Bronchial epithelial cell (primary cell): ENCODE results near the gene EMX2. TPM values are rescaled to one million over a fixed set of nuclear protein-coding genes. Genes with fewer than 3 reads are reported as not detected.

Experiments
- DNase-seq: peaks from one replicate; pipeline ENCODE4 v3.0.0-alpha.2; 2010; ENCODE audit warnings: low read depth
- FAIRE-seq: peaks from 2 replicates; lab custom pipeline; 2011; peaks lifted over from hg19 to GRCh38; lab: Jason Lieb, UNC
- H3K27me3 ChIP-seq: 2 replicates; pipeline ENCODE4 v1.5.1; 2011; ENCODE audit warnings: low read length; ENCODE audit not compliant: control insufficient read depth, insufficient read depth
- H3K36me3 ChIP-seq: 2 replicates; pipeline ENCODE4 v1.5.1; 2011; ENCODE audit warnings: low read length; ENCODE audit not compliant: control insufficient read depth, insufficient read depth
- H3K4me3 ChIP-seq: 2 replicates; pipeline ENCODE4 v1.5.1; 2011; ENCODE audit warnings: mild to moderate bottlenecking, low read depth, low read length, control low read depth
- CTCF ChIP-seq: IDR thresholded peaks from 2 replicates; pipeline ENCODE4 v1.5.1; 2011; ENCODE audit warnings: mild to moderate bottlenecking, moderate library complexity, low read length, control low read depth, inconsistent platforms; ENCODE audit not compliant: insufficient read depth, severe bottlenecking
- total RNA-seq: library from RNA; depleted of rRNA; stranded (reverse); fragments of >200 nt; gene quantifications from 2 replicates; pipeline ENCODE4 v1.2.1, GENCODE V29; 2014

EMX2 gene
- total RNA-seq: not detected in 2 replicates

GRCh38 chr10:117542706-117543224 lies at the start of gene EMX2:
TSS of gene EMX2 (plus strand) at chr10:117542746. CDS start at chr10:117543268, 522 bp downstream.
- FAIRE-seq: no peak
- Histone ChIP-seq H3K4me3 (no peak within 1 kb of the TSS), H3K27me3 (peaks cover 82% of the 10 kb centered on the region), H3K36me3 (no peaks in the 10 kb centered on the region)
- no peak for DNase-seq
- TF ChIP-seq CTCF: no peak

DNA sequence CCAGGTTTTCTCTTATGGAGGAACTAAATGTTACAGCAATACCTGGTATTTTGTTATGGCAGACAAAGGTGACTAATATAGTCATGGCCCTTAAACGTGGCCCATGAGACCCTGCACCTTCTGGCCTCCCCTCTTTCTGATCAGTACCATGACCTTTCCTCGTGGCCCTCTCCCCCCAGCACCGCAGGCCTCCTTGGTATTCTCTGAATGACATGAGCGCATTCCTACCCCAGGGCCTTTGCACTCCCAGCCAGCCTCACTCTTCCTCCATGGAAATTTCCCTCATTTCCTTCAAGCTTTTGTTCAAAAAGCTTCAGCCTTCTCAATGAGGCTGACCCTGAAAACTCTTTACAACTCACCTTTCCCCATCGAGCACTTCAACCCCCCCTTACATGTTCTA lies 46.5 kb upstream of the EMX2 start:
- Histone ChIP-seq H3K36me3 (no peaks in the 10 kb centered on the region), H3K27me3 (peaks cover 10% of the 10 kb centered on the region), H3K4me3 (no peak overlapping the region)
- no peak for DNase-seq
- TF ChIP-seq CTCF: no peak
- FAIRE-seq: no peak

- H3K36me3 ChIP-seq: no peaks in the 10 kb centered on the region
- peak; percentile 92 for TF ChIP-seq CTCF
- no peak overlapping the region for H3K4me3 ChIP-seq
- FAIRE-seq (no peak), DNase-seq (peak; percentile 72)
- H3K27me3 ChIP-seq: peaks cover 10% of the 10 kb centered on the region
These were observed 45.9 kb upstream of the EMX2 start for GRCh38 chr10:117496616-117497028.

DNA sequence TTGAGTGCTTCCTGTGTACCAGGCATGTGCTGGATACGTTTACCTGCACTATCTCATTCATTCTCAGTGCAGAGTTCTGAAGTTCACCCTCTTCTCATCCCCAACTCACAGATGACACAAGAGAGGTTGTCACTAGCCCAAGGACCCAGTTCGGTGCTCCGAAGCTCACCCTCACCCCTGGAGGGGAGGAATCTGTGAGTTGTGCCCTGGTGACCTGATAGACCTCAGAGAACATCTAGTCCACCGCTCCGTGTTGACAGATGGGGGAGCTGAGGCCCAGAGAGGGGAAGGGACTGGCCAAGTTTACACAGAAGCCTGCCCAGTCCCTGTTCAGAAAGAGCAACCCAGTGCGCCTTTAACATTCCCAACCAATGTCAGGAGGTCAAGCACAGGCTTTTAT lies 44.8 kb upstream of the EMX2 start:
- Histone ChIP-seq H3K4me3 (no peak overlapping the region), H3K27me3 (peaks cover 3% of the 10 kb centered on the region), H3K36me3 (no peaks in the 10 kb centered on the region)
- FAIRE-seq (no peak), DNase-seq (no peak)
- TF ChIP-seq CTCF: no peak

DNA sequence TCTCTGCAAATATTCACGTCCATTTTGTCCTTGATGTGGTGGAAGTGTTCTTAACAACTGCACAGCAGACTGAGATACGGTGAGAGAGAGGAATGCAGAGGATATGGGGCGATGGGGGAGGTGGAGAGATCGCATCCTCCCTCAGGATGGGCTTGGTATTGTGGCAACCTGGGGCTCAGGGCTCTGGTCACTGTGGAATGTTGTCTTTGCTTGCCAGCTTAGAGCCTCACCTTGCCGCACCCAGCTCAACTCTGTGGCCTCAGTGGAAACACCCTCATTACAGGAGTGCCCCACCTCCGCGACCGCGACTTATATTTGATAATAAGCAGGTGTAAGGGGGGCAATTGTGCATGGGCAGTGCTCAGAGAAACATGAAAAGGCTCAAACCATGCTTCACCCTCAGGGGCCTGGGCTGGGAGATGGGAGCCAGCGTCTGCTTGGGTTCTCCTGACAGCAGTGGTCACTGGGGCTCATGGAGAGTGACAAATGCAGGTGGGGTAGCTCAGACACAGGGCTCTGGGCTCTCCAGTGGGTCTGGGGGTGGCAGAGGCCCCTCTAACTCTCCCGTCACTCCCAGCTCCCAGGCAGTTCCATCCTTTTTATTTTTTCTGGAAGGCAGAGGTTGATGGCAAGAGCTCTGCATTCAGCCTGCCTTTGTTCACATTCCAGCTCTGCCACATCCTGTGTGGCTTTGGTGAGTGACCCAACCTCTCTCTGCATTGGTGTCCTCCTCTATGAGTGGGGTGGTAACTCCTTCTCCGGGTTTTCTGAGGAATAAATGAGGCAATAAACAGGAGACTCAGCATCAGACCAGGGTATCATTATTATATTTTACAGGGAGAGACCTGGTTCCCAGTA lies 43.1 kb upstream of the EMX2 start:
- peaks cover 6% of the 10 kb centered on the region for H3K27me3 ChIP-seq
- DNase-seq: no peak
- TF ChIP-seq CTCF: no peak
- H3K4me3 ChIP-seq: no peak overlapping the region
- H3K36me3 ChIP-seq: no peaks in the 10 kb centered on the region
- FAIRE-seq: no peak
